ENCODE data around the gene ADAMTS18. TPM values are rescaled to one million over a fixed set of nuclear protein-coding genes. Genes with fewer than 3 reads are reported as not detected.

ADAMTS18 gene
- total and polyA plus RNA-seq, 9 of the 15 experiments (the other 6 are each of a cell fraction or from before 2014, with no cell fraction given): not detected

- H3K9me3 ChIP-seq (replicated peaks; ENCODE audit: control insufficient read depth, insufficient read depth, low read depth, low read length): no peaks in the 10 kb centered on the region
- no peak overlapping the region for H3K27ac ChIP-seq (ENCODE audit: extremely low read depth, low read depth, low read length)
- no peak for FAIRE-seq
- no peaks in the 10 kb centered on the region for H3K36me3 ChIP-seq (ENCODE audit: control insufficient read depth, insufficient read depth, low read length)
- ChIA-PET POLR2A (interaction anchor here (0.7 kb wide), 1 partner anchor 10 kb away, joined by 5 read pairs; no protein-coding TSS in a partner anchor), CTCF (ENCODE audit: low intra/inter-chr PET ratio) (no interaction called here)
- H3K27me3 ChIP-seq (ENCODE audit: control insufficient read depth in 2 of 2, insufficient read depth in 2 of 2, low read length in 2 of 2): peaks cover 2 to 19% of the 10 kb centered on the region in 2 experiments; a peak in 1 of 5 replicates
- 0% methylated on average over 6 of the region's 6 CpGs for WGBS (ENCODE audit: insufficient coverage, low coverage, missing lambda C conversion rate)
- no peak overlapping the region for H2AFZ ChIP-seq (ENCODE audit: low read depth, low read length)
- no peak overlapping the region for H3K4me2 ChIP-seq (ENCODE audit: insufficient read depth, low read length)
- intact Hi-C loops (cut with micrococcal nuclease): no loop called here
- no peak for DNase-seq (ENCODE audit: extremely low read depth in 1 of 4, low spot score in 3 of 4)
- TF ChIP-seq ZBED1 (IDR thresholded peaks at IDR 0.05) (no peak), ZNF263 (CRISPR knock-in tag; IDR thresholded peaks at IDR 0.05; ENCODE audit: borderline replicate concordance) (no peak), ARHGAP35 (IDR thresholded peaks at IDR 0.05; ENCODE audit: partially characterized antibody) (no peak), JUND (IDR thresholded peaks at IDR 0.05; ENCODE audit: borderline replicate concordance, low read depth, low read length) (no peak), JUND (tag; IDR thresholded peaks at IDR 0.05; ENCODE audit: borderline replicate concordance, low read depth, low read length) (no peak), HMG20B (CRISPR knock-in tag; IDR thresholded peaks at IDR 0.05) (no peak), ATF3 (IDR thresholded peaks at IDR 0.05) (no peak), ATF3 (CRISPR knock-in tag; conservative IDR thresholded peaks at IDR 0.05) (no peak), TAF9B (IDR thresholded peaks at IDR 0.05; ENCODE audit: partially characterized antibody) (no peak), ETS2 (tag; IDR thresholded peaks at IDR 0.05; ENCODE audit: borderline replicate concordance, poor library complexity, severe bottlenecking) (no peak), CHD1 (IDR thresholded peaks at IDR 0.05; ENCODE audit: low read length) (no peak), IFI16 (CRISPR knock-in tag; IDR thresholded peaks at IDR 0.05) (no peak), ZFPM2 (CRISPR knock-in tag; IDR thresholded peaks at IDR 0.05) (no peak), ZKSCAN8 (CRISPR knock-in tag; IDR thresholded peaks at IDR 0.05) (no peak), RFX7 (CRISPR knock-in tag; IDR thresholded peaks at IDR 0.05) (no peak)
- TF ChIP-seq, protein P1, sequence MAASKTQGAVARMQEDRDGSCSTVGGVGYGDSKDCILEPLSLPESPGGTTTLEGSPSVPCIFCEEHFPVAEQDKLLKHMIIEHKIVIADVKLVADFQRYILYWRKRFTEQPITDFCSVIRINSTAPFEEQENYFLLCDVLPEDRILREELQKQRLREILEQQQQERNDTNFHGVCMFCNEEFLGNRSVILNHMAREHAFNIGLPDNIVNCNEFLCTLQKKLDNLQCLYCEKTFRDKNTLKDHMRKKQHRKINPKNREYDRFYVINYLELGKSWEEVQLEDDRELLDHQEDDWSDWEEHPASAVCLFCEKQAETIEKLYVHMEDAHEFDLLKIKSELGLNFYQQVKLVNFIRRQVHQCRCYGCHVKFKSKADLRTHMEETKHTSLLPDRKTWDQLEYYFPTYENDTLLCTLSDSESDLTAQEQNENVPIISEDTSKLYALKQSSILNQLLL (CRISPR knock-in tag; IDR thresholded peaks at IDR 0.05; ENCODE audit: borderline replicate concordance): no peak
- TF ChIP-seq, protein P2, sequence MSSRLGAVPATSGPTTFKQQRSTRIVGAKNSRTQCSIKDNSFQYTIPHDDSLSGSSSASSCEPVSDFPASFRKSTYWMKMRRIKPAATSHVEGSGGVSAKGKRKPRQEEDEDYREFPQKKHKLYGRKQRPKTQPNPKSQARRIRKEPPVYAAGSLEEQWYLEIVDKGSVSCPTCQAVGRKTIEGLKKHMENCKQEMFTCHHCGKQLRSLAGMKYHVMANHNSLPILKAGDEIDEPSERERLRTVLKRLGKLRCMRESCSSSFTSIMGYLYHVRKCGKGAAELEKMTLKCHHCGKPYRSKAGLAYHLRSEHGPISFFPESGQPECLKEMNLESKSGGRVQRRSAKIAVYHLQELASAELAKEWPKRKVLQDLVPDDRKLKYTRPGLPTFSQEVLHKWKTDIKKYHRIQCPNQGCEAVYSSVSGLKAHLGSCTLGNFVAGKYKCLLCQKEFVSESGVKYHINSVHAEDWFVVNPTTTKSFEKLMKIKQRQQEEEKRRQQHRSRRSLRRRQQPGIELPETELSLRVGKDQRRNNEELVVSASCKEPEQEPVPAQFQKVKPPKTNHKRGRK (tag; IDR thresholded peaks at IDR 0.05): no peak
- no peaks in the 10 kb centered on the region for H3K4me1 ChIP-seq (replicated peaks in 1 of 2; ENCODE audit: control insufficient read depth in 2 of 2, insufficient read depth in 2 of 2, low read length in 2 of 2)
- no peak overlapping the region for H3K4me3 ChIP-seq
- in situ Hi-C loops (cut with MboI): no loop called here
- H4K20me1 ChIP-seq (replicated peaks; ENCODE audit: control insufficient read depth, insufficient read depth, low read length): no peaks in the 10 kb centered on the region
- H3K79me2 ChIP-seq (ENCODE audit: control insufficient read depth, insufficient read depth, low read length): no peaks in the 10 kb centered on the region
- no peak overlapping the region for H3K9ac ChIP-seq (ENCODE audit: insufficient read depth in 1 of 2, low read depth in 2 of 2, low read length in 2 of 2)
- no peaks in the 10 kb centered on the region for H3K9me1 ChIP-seq (ENCODE audit: control insufficient read depth, insufficient read depth, low read length)
- no TSS peak for BruUV-seq (replicated peaks)
- no peak for ATAC-seq
Observed at GRCh38 chr16:77433146-77433545, 1.7 kb downstream of the ADAMTS18 start.
